ENCODE data around the gene TSPAN11.
"Not testable (repeated sequence)": the region's sequence is repeated elsewhere in the genome, so short reads cannot be mapped to it uniquely, and the experiment has no call there.

Gene TSPAN11

DNA sequence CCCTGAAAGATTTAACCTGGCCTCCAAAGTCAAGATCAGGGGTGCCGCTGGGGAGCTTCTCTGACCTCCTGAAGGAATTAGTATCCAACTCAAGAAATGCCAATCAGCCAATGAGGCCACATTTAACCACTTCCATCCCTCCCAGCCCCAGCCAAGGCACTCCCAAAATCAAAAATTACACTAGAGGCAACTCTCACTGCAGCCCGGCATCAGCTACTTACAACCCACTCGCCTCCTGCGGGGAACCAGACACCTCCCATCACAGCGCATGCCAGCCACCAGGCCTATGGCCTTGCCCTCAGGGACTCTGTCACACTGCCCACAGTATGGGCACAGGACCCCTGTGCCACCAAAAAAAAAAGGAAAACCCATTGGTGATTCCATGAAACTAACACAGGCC lies 84.8 kb downstream of the TSPAN11 start:
- Histone ChIP-seq H3K27ac (ENCODE audit: low read depth, low read length) (no peak overlapping the region), H3K4me3 (ENCODE audit: insufficient read depth, low read length, poor library complexity, severe bottlenecking) (no peak overlapping the region), H3K79me2 (ENCODE audit: insufficient read depth, low read length) (no peaks in the 10 kb centered on the region), H3K36me3 (ENCODE audit: low read length) (no peaks in the 10 kb centered on the region), H3K9me2 (replicated peaks; ENCODE audit: insufficient read depth, low read length) (no peaks in the 10 kb centered on the region), H2AFZ (ENCODE audit: low read depth, low read length, severe bottlenecking) (no peak overlapping the region), H3K27me3 (ENCODE audit: low read length) (no peaks in the 10 kb centered on the region), H3K9ac (ENCODE audit: low read length) (no peak overlapping the region), H3K9me3 (ENCODE audit: insufficient read depth, low read length) (no peaks in the 10 kb centered on the region), H4K20me1 (ENCODE audit: low read depth, low read length) (no peaks in the 10 kb centered on the region), H3F3A (ENCODE audit: insufficient read depth) (no peaks in the 10 kb centered on the region), H3K4me2 (ENCODE audit: low read depth, low read length, poor library complexity, severe bottlenecking) (no peak overlapping the region)
- TF ChIP-seq, protein P1, sequence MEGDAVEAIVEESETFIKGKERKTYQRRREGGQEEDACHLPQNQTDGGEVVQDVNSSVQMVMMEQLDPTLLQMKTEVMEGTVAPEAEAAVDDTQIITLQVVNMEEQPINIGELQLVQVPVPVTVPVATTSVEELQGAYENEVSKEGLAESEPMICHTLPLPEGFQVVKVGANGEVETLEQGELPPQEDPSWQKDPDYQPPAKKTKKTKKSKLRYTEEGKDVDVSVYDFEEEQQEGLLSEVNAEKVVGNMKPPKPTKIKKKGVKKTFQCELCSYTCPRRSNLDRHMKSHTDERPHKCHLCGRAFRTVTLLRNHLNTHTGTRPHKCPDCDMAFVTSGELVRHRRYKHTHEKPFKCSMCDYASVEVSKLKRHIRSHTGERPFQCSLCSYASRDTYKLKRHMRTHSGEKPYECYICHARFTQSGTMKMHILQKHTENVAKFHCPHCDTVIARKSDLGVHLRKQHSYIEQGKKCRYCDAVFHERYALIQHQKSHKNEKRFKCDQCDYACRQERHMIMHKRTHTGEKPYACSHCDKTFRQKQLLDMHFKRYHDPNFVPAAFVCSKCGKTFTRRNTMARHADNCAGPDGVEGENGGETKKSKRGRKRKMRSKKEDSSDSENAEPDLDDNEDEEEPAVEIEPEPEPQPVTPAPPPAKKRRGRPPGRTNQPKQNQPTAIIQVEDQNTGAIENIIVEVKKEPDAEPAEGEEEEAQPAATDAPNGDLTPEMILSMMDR (IDR thresholded peaks at IDR 0.05; ENCODE audit: insufficient read depth, low read length, poor library complexity, severe bottlenecking), result no peak
- no peak for TF ChIP-seq EZH2phosphoT487 (conservative IDR thresholded peaks at IDR 0.05; ENCODE audit: low read length)

- no peak for TF ChIP-seq EZH2phosphoT487 (conservative IDR thresholded peaks at IDR 0.05; ENCODE audit: low read length)
- TF ChIP-seq, protein P1 (IDR thresholded peaks at IDR 0.05; ENCODE audit: insufficient read depth, low read length, poor library complexity, severe bottlenecking), result peak; percentile 37
- Histone ChIP-seq H3F3A (ENCODE audit: insufficient read depth) (no peaks in the 10 kb centered on the region), H3K9ac (ENCODE audit: low read length) (no peak overlapping the region), H3K27ac (ENCODE audit: low read depth, low read length) (no peak overlapping the region), H4K20me1 (ENCODE audit: low read depth, low read length) (no peaks in the 10 kb centered on the region), H3K9me3 (ENCODE audit: insufficient read depth, low read length) (no peaks in the 10 kb centered on the region), H2AFZ (ENCODE audit: low read depth, low read length, severe bottlenecking) (no peak overlapping the region), H3K4me2 (ENCODE audit: low read depth, low read length, poor library complexity, severe bottlenecking) (no peak overlapping the region), H3K4me3 (ENCODE audit: insufficient read depth, low read length, poor library complexity, severe bottlenecking) (no peak overlapping the region), H3K79me2 (ENCODE audit: insufficient read depth, low read length) (no peaks in the 10 kb centered on the region), H3K36me3 (ENCODE audit: low read length) (no peaks in the 10 kb centered on the region), H3K9me2 (replicated peaks; ENCODE audit: insufficient read depth, low read length) (no peaks in the 10 kb centered on the region), H3K27me3 (ENCODE audit: low read length) (no peaks in the 10 kb centered on the region)
These were observed 85.4 kb downstream of the TSPAN11 start for GRCh38 chr12:31011746-31012566.

DNA sequence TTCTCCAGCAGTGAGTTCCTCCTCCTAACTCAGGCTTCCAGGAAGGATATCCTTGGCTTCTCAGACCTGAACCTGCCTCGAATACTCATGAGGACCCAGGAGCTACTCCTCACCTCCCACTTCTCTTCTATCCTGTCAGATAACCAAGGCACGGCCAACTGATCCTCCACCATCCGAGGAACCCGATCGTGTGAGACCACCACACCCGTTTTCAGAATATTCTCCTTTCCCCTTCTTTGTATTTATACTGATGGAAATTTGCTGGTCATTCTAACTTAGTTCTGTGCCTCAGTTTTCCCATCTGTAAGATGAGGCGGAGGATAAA lies 86.0 kb downstream of the TSPAN11 start:
- not testable (repeated sequence) for H3K36me3 ChIP-seq (ENCODE audit: low read length); H3K4me3 ChIP-seq (ENCODE audit: insufficient read depth, low read length, poor library complexity, severe bottlenecking); H4K20me1 ChIP-seq (ENCODE audit: low read depth, low read length); H3K9ac ChIP-seq (ENCODE audit: low read length); H3K79me2 ChIP-seq (ENCODE audit: insufficient read depth, low read length); H3K9me3 ChIP-seq (ENCODE audit: insufficient read depth, low read length); H3K9me2 ChIP-seq (replicated peaks; ENCODE audit: insufficient read depth, low read length); H3K4me2 ChIP-seq (ENCODE audit: low read depth, low read length, poor library complexity, severe bottlenecking); H3K27me3 ChIP-seq (ENCODE audit: low read length); H3K27ac ChIP-seq (ENCODE audit: low read depth, low read length); H3F3A ChIP-seq (ENCODE audit: insufficient read depth); H2AFZ ChIP-seq (ENCODE audit: low read depth, low read length, severe bottlenecking)

DNA sequence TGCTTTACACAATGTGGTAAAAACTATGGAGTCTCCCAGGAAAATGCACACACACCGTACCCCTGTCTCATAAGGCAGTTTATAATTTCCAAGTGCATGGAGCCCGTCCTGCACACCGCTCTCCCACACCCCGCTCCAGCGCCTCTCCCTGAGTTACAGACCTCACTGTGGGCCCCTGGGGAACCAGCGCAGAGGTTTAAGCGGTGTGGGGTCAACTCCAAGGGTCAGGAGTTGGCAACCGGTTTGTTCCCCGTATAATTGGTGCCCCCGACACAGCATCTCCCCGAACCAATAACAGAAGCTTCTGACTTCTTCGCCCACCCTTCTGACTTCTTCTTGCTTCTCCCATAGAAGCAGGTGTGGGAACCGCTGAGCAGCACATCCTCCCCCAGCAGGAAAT lies 88.7 kb downstream of the TSPAN11 start:
- H3F3A ChIP-seq (ENCODE audit: insufficient read depth), result no peaks in the 10 kb centered on the region
- TF ChIP-seq, protein P1 (IDR thresholded peaks at IDR 0.05; ENCODE audit: insufficient read depth, low read length, poor library complexity, severe bottlenecking), result no peak
- TF ChIP-seq EZH2phosphoT487 (conservative IDR thresholded peaks at IDR 0.05; ENCODE audit: low read length), result no peak
- no peaks in the 10 kb centered on the region for H3K79me2 ChIP-seq (ENCODE audit: insufficient read depth, low read length)
- H3K9me3 ChIP-seq (ENCODE audit: insufficient read depth, low read length), result no peaks in the 10 kb centered on the region
- H3K27ac ChIP-seq (ENCODE audit: low read depth, low read length), result no peak overlapping the region
- H3K9ac ChIP-seq (ENCODE audit: low read length), result no peak overlapping the region
- no peaks in the 10 kb centered on the region for H3K36me3 ChIP-seq (ENCODE audit: low read length)
- no peak overlapping the region for H2AFZ ChIP-seq (ENCODE audit: low read depth, low read length, severe bottlenecking)
- H3K4me3 ChIP-seq (ENCODE audit: insufficient read depth, low read length, poor library complexity, severe bottlenecking), result no peak overlapping the region
- no peak overlapping the region for H3K4me2 ChIP-seq (ENCODE audit: low read depth, low read length, poor library complexity, severe bottlenecking)
- no peaks in the 10 kb centered on the region for H4K20me1 ChIP-seq (ENCODE audit: low read depth, low read length)
- H3K27me3 ChIP-seq (ENCODE audit: low read length), result no peaks in the 10 kb centered on the region
- H3K9me2 ChIP-seq (replicated peaks; ENCODE audit: insufficient read depth, low read length), result no peaks in the 10 kb centered on the region

Measured in SU-DHL-6 (cell line).